Neural crest cell (in vitro differentiated cells): ENCODE measurements around the gene FAM174C. TPM values are rescaled to one million over a fixed set of nuclear protein-coding genes. Genes with fewer than 3 reads are reported as not detected.

Experiments
- DNase-seq: peaks from one replicate; pipeline ENCODE4 v3.0.0; 2021; ENCODE audit warnings: low read depth, mixed read lengths, low spot score
- H3K27ac Mint-ChIP-seq: one replicate; pipeline ENCODE4 v1.8.0; 2021; ENCODE audit warnings: mild to moderate bottlenecking, mixed read lengths; ENCODE audit not compliant: unreplicated experiment
- H3K27me3 Mint-ChIP-seq: 2 replicates; pipeline ENCODE4 v1.8.0; 2021; ENCODE audit warnings: low read depth, mild to moderate bottlenecking, mixed read lengths
- H3K36me3 Mint-ChIP-seq: 2 replicates; pipeline ENCODE4 v1.8.0; 2021; ENCODE audit warnings: low read depth, mild to moderate bottlenecking, mixed read lengths
- H3K4me1 Mint-ChIP-seq: 2 replicates; pipeline ENCODE4 v1.8.0; 2021; ENCODE audit warnings: mixed read lengths
- H3K4me3 Mint-ChIP-seq: one replicate; pipeline ENCODE4 v1.8.0; 2021; ENCODE audit warnings: mild to moderate bottlenecking, mixed read lengths
- H3K9me3 Mint-ChIP-seq: 2 replicates; pipeline ENCODE4 v1.8.0; 2021; ENCODE audit warnings: mixed read lengths
- CTCF ChIP-seq: fragments of 200-600 bp; sonication (generic); conservative IDR thresholded peaks from 2 replicates; pipeline ENCODE4 v1.5.0; 2021; ENCODE audit warnings: antibody characterized with exemption, mild to moderate bottlenecking
- total RNA-seq: library from RNA; stranded (reverse); gene quantifications from 2 replicates; pipeline ENCODE4 v1.2.1, GENCODE V29; 2021

The FAM174C gene
- total RNA-seq, 1 donor from 2014 or later: 36.6 TPM

- Mint-ChIP-seq H3K36me3 (peaks cover 18% of the 10 kb centered on the region), H3K9me3 (no peaks in the 10 kb centered on the region), H3K27ac (peak overlapping the region; percentile 94), H3K27me3 (peaks cover 22% of the 10 kb centered on the region), H3K4me3 (peak overlapping the region; percentile 87), H3K4me1 (peaks cover 37% of the 10 kb centered on the region)
- DNase-seq: no peak
- no peak for TF ChIP-seq CTCF
Observed at GRCh38 chr19:1276628-1277022, 1.3 kb downstream of the FAM174C start.

GRCh38 chr19:1277061-1277460, 1.7 kb downstream of the FAM174C start:
- H3K36me3 Mint-ChIP-seq: peaks cover 14% of the 10 kb centered on the region
- peak overlapping the region; percentile 87 for H3K4me3 Mint-ChIP-seq
- H3K27ac Mint-ChIP-seq: peak overlapping the region; percentile 94

GRCh38 chr19:1278074-1278473, 2.7 kb downstream of the FAM174C start:
- Mint-ChIP-seq H3K36me3 (peaks cover 10% of the 10 kb centered on the region), H3K4me3 (peak overlapping the region; percentile 60), H3K9me3 (no peaks in the 10 kb centered on the region), H3K4me1 (peaks cover 25% of the 10 kb centered on the region), H3K27ac (no peak overlapping the region), H3K27me3 (peaks cover 18% of the 10 kb centered on the region)
- DNase-seq: no peak
- TF ChIP-seq CTCF: no peak

More at GRCh38 chr19:1277061-1277460, 1.7 kb downstream of the FAM174C start:
- no peak for DNase-seq
- peaks cover 23% of the 10 kb centered on the region for H3K27me3 Mint-ChIP-seq
- no peak for TF ChIP-seq CTCF
- peaks cover 33% of the 10 kb centered on the region for H3K4me1 Mint-ChIP-seq
- no peaks in the 10 kb centered on the region for H3K9me3 Mint-ChIP-seq

DNA sequence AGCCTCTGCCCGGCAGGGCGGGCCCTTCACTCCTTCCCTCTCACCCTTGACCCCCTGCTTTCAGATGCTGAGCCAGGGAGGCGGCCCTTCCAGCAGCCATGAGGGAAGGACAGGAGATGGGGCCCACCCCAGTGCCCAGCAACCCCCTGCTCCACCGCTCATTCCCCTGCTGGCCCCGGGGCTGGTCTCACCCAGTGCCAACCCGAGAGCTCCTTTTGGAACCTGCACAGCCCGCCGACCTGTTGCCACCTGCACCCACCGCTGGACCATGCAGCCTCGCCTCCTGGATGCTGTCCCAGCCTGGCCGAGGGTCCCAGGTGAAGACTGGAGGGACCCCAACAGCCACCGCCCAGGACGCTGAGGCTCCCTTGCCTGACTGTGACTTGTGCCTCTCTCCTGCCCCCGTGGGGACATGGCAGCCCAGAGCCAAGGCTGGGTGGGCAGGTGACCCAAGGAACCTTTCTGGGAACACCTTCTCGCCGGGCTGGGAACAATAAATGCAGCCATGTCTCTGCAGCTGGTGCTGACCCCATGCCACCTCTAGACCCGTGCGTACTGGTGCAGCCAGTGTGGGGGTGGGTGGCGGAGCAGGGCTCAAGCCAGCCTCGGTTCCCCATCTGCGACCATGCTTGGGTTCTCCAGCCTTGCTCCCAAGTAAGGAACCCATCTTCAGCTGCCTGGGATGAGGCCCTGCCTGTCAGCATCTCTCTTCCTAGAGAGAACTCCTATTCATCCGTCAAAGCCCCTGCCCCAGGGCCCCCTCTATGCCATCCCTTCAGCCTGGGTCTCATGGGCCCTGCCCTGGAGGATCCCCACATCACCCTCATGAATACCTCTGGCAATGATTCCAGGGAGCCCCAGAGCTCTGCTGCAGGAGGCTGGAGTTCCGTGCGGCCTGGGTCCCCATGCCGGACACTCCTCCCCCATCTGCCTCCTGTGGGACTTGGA, 3.7 kb downstream of the FAM174C start:
- no peak for TF ChIP-seq CTCF
- no peaks in the 10 kb centered on the region for H3K9me3 Mint-ChIP-seq
- H3K4me3 Mint-ChIP-seq: peak overlapping the region; percentile 95
- H3K36me3 Mint-ChIP-seq: peaks cover 4% of the 10 kb centered on the region
- peaks cover 17% of the 10 kb centered on the region for H3K4me1 Mint-ChIP-seq
- no peak overlapping the region for H3K27ac Mint-ChIP-seq
- no peak for DNase-seq
- peaks cover 12% of the 10 kb centered on the region for H3K27me3 Mint-ChIP-seq

DNA sequence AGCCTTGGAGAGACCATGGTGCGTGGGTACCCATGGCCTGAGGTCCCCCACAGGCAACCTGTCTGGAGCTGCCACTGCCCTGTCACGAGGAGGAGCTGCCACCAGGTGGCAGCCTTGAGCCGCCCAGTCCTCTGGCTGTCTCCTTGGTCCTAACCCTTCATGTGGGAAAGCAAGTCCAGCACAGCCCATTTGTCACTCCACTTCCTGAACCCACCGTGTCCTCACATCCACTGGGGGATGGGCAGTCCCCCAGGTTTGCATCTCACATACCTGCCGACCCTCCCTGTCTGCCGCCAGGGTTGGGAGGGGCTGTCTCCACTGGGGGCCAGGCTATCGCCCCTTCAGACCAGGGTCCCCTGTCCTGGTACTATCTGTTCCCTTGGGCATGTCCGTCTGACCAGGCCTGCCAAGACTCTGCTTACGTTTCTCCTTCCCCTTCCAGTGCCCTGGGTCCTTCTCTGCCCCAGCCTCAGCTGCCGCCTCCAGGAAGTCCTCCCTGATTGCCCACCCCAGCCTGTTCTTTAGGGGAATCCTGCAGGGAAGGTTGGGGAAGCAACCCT, 4.5 kb downstream of the FAM174C start:
- H3K27ac Mint-ChIP-seq: no peak overlapping the region
- H3K9me3 Mint-ChIP-seq: no peaks in the 10 kb centered on the region
- TF ChIP-seq CTCF: peak; percentile 92
- H3K36me3 Mint-ChIP-seq: peaks cover 3% of the 10 kb centered on the region
- peak; percentile 87 for DNase-seq
- peaks cover 19% of the 10 kb centered on the region for H3K27me3 Mint-ChIP-seq
- peak overlapping the region; percentile 95 for H3K4me3 Mint-ChIP-seq
- peaks cover 20% of the 10 kb centered on the region for H3K4me1 Mint-ChIP-seq
